ENCODE results near the gene SYTL2.
A peak's percentile ranks its signal among the peaks of the same experiment; 100 is the strongest.

The SYTL2 gene

DNA sequence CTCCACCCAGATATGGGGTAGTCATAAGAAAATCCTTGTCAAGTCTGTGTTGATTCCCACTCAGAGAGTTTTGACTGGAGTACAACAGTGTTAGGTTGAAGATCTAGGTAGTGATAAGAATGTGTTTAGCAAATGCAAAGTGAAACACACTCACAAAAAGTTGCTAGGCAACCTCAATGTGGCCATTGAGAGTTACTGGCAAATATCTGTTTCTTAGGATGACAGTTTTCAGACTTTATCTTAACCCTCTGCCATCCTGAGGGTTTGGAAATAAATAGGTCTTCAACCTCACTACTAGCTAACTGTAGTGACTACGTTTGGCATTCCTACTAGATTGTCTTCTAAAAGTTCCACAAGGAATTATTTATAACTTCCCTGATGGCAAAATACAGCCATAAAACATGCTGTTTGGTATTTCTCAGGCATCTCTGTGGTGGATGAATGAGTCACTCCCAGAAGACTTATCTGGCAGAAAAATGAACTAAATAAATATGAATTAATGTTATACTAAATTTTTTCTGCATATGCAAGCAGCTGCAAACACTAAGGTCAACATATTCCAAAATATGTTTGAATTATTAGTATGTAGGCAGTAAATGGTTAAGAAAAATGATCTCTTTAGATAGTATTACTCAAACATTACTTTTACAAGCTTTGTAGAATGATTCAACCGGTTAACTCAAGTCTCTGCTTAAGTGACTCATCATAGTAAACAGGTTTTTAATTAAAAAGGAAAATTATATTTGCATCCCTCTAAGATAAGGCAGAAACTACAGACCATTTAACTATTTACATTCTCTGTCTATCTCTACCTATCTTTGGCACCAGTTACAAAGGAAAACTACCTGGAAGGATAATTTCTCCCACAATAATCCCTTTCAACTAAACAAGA lies 17.1 kb upstream of the SYTL2 start:
- no peak for DNase-seq (ENCODE audit: low read depth in 2 of 2)

DNA sequence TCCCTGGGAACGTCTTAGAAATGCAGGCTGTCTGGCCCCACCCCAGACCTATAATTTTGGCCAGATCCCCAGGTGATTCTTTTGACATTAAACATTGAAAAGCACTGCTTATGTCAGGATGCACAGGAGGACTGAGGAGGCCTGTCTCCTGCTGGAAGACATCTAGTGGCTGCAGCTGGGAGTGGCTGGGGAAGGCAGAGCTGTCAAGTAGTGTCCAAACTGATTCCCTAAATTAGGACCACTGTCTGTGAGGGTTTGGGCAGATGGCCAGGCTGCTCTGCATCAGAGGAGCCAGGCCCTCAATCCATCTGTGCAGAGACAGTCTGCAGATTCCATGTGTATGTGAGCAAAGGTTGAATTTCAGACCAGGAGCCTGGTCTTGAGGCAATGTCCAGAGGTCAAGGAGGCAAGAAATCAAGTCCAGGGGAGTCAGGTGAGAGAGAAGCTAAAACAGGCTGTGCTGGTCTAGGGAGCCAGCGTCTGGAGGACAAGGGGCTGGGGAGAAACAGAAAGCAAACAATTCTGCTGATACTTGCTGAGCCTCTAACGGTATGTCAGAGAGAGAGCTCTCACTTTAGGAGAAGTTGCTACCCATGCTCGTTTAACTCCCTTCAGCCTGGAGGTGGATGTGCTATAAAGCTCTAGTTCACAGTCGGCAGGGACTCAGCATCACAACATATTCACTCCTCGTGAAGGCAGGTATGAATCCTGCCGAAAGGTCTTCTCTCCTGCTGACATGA lies 15.3 kb upstream of the SYTL2 start:
- no peak for DNase-seq (ENCODE audit: low read depth in 2 of 2)

DNA sequence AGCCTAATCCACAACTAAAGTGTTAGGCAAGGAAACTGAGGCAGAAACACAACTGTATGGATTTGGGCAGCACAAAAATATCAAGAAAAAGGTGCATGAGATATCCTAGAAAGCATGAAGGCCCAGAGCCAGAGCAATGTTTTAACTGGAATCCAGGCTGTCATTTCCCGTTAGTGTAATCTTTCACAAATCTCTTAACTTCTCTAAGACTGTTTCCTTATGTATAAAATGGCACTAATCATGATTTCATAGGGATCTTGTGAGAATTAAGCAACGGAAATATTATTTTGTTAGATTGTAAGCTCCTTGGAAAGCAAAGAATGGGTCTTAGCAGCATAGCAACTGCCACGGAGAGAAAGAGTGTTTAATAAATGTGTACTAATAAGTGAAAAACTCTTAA lies 14.7 kb upstream of the SYTL2 start:
- DNase-seq (ENCODE audit: low read depth in 2 of 2): no peak

DNA sequence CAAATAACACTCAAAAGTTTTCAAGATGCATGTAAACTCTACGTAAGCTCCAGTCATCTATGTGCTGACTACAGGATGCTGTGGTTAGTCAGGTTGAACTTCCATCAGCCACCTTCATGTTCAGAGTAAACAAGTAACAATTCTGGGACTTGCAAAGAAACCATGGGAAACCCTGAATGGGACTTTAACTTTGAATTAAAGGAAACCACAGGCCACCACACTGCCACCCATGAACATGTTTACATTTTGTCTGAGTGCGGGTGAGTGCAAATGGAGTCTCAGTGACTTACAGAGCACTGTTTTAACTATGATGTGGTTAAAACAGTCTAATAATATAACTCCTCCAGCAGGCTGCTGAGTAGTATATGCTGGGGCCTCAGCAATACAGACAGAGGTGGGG lies 12.9 kb upstream of the SYTL2 start:
- peak; percentile 29 to 37 for DNase-seq (ENCODE audit: low read depth in 2 of 2)

DNA sequence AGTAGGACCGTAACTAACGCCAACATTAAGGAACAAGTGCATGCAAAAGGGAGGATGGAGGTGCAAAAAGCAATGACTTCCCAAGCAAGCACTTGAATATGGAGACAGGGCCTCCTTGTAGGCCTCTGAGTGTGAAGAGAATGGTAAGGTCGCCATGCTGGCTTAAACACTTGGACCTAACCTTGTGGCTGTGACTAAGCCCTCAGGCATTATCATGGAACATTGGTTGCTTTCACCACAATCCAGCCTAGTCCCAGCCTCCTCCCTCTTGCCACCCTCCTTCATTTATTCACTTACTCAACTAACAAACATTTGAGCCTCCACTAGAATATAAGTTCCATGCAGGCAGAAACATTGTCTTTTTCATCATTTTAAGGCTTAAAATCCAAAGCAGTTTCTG lies 11.9 kb upstream of the SYTL2 start:
- DNase-seq (ENCODE audit: low read depth in 2 of 2): no peak

DNA sequence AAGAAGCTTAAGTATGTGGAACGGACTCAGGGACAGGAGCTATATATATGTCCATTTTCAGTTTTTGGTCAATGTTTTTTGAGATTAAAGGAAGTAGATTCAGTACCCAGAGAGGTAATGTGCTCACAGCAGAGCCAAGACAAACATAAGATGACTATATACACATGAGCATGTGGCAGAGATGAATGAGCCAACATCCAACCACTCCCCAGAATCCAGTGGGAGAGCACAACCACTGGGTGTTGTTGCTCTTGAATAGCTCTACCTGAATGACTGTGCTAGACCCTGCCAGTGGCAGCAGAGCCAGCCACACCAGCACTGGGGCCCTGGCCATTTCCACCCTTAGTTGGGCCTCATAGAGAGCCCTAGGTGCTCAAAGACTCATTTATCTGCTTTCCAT lies 10.7 kb upstream of the SYTL2 start:
- no peak for DNase-seq (ENCODE audit: low read depth in 2 of 2)

DNA sequence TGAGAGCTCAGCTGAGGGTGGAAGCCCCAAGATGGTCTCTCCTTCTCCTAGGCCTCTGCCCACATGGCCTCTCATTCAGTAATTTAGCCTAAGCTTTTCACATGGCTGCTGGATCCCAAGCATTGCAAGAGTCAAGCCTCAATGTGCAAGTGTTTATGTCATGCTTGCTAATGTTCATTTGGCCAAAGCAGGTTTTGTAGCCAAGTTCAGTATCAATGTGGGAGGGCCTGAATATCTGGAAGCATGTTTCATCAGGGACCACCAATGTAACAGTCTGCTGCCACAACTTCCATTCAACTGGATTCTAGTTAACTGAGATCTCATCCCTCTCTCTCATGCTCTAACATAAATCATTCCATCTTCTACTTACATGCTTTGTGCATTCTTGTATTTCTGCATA lies 8.5 kb upstream of the SYTL2 start:
- DNase-seq (ENCODE audit: low read depth in 2 of 2): no peak

DNA sequence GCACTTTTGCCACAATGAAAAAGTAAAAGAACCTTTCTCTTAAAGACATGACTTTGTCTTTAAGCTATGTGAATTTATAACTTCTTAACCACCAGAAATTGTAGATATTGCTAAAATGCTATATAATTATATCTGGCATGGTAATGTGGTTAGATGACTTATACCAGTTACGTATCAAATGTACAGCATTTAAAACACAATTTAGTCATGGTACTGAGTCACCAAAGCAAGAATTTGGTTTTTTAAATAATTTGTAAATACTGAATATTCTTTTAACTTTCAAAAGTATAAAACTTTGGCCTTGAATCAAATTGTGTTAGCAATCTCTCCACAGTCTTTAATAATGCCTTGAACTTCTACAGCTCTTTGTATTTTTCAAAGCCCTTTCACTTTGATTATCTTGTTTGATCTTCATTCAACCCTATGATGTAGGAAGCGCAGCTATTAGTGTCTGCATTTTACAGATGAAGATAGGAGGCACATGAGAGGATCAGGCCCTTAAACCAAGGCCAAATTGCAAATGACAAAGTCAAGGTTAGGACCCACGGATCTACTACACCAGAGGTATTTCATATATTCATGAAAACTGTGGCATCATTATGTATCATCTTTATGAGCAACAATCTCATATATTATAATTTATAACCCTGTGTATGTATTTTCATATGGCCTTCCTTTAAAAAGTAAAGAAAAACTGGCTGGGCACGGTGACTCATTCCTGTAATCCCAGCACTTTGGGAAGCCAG lies 4.4 kb upstream of the SYTL2 start:
- DNase-seq (ENCODE audit: low read depth in 2 of 2): no peak

DNA sequence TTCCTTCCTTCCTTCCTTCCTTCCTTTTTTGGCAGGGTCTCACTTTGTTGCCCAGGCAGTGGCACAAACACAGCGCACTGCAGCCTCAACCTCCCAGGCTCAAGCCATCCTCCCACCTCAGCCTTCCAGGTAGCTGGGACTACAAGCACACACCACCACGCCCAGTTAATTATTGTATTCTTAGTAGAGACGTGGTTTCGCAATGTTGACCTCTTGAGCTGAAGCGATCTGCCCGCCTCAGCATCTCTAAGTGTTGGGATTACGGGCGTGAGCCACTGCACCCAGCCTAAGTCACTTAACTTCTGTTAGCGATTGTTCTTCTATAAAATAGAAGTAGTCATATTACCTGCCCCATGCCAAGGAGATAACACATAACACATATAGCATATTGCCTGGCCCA lies 2.8 kb upstream of the SYTL2 start:
- no peak for DNase-seq (ENCODE audit: low read depth in 2 of 2)

DNA sequence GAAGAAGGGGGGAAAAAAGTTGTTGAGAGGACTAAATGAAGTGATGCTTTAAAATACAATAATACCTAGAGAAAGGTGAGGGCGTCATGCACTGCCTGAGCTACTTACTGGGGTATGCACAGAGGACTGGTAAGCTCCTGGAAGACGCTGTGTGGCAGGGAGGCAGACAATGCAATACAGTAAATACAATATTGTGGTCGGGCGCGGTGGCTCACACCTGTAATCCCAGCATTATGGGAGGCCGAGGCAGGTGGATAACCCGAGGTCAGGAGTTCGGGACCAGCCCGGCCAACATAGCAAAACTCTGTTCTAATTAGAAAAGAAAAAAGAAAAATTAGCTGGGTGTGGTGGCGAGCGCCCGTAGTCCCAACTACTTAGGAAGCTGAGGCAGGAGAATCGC lies 683 bp upstream of the SYTL2 start:
- no peak for DNase-seq (ENCODE audit: low read depth in 2 of 2)

DNA sequence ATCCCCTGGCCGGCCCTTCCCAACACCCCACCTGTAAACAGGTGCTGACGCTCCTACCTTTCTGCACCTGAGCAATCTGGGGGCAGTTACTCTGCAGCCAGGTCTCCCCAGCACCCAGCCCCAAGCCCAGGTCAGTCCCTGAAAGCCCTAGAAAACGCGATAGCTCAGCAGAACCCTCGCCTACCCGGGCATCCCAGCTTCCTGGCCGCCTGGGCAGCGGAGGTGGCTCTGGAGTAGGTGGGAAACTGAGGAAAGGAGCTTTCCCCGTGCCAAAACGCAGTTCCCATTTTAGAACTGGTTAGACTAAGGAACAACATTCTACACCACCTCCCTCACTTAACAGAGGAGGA lies 445 bp downstream of the SYTL2 start:
- no peak for DNase-seq (ENCODE audit: low read depth in 2 of 2)

DNA sequence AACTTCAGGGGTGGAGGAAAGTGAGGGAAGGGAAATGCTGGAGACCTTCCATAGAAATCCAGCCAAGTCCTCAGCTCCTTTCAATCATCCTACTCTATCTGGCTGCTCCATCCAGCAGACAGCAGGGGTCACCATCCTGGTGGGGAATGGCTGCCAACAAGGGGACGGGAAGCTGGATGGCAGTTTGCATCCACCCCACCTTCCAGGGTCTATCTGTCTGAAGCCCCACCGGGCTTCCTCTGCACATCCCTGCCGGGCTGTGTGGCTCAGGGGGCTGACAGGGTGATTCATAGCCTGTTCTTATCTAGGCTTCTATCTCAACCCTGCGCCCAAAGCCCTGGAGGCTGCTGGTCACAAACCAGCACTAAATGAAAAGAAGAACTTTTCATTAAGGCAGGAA lies 1.1 kb downstream of the SYTL2 start:
- no peak for DNase-seq (ENCODE audit: low read depth in 2 of 2)

DNA sequence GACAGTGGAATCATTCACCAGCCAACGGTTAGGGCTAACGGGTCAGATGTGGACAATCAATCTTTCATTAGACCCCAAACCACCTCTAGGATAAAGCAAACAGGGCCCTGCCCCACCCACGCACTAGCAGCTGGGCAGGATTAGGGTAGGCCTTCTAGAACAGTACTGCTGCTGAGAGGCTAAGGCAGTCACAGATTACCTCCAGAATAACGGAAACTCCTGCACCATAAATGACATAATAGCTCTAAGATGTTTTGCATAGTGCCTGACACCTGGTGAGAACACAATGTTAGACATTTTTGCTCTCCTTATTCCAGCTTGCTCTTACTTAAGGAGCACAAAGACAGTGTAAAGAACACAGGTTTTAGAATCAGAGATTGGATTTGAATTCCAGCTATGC lies 1.8 kb downstream of the SYTL2 start:
- DNase-seq (ENCODE audit: low read depth in 2 of 2): no peak

DNA sequence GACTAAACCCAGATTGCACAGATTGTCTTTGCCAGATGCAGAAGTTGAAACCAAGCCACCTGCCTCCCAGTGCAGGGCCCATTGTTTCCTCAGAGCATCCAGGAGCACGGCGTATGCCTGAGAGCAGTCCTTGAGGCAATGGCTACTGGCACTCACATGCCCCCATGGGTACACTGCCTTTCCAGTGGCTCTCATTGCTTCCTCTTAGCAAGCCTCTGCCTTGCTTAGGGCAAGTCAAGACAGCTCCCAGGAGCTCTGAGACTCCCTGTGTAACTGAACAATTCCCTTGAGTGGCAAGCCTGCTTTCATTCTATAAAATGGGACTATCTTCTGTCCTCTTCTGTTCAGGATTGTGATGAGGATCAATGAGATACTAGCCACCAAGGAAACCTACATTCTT lies 4.1 kb downstream of the SYTL2 start:
- DNase-seq (ENCODE audit: low read depth in 2 of 2): no peak

DNA sequence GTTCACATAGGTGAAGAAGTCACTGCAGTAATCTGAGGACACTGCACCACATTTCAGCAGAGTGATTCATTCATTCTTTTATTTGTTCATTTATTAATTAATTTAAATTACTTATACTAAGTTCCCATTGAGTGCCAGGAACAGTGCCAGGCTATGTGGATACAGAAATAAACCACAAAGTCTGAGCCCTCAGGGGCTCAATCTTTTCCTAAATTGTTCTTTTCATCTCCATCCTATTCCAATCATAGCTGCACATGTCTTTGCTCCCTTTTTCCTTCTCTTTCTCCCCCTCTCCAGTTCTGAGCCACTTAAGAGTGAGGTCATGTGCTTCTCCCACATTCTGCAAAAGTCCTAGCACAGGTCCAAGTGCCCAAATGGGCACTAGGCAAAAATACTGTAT lies 4.9 kb downstream of the SYTL2 start:
- no peak for DNase-seq (ENCODE audit: low read depth in 2 of 2)

DNA sequence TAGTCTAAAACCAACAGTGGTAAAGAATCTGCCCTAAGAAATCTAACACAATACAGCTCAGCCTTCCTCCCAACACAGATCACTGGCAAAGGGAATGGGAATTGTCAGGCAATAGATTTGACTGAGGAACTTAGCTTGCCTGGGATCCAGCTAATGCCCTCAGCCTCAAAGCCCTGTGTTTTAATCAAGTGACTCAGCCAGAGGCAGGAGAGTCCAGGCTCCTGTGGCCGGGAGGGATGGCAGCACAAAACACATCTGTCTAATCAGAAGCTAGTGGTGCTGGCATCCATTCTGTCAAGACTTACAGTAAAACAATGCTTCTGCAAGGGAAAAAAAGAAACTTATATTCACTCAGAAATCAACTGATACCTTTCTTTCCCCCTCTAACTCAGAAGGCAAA lies 5.6 kb downstream of the SYTL2 start:
- DNase-seq (ENCODE audit: low read depth in 2 of 2): no peak

DNA sequence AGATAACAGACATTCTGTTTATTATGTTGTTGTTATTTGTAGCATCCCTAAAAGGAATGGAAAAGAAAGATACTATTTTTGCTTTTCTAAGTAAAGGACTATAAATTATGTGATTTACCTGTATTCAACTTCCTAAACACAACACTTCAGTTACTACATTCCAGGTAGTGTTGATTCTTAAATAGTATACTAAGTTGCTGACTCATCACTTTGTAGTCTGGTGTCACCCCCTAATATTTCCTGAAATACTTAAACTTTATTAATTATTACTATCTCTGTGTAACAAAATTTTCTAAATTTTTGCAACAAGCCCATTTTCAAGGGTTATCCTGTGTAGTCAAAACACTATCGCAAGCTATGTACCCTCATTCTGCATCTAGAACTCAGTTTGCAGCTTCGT lies 7.0 kb downstream of the SYTL2 start:
- no peak for DNase-seq (ENCODE audit: low read depth in 2 of 2)

DNA sequence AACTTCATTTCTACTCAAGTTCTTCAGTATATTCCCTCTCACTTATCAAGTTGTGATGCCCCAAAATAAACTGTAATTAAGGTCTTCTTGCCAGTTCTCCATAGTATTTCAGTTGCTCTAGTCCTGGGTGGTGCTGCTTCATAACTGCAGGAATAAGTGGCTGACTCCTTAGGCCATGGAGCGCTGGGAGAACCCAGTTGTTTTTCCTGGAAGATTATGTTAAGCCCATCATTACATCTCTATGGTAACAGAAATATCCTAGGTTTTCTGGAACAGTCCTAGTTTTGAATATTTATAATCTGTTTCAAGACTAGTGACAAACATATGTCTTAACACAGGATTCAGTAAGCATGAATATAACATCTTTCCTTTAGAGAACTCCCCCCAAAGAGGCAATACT lies 7.6 kb downstream of the SYTL2 start:
- no peak for DNase-seq (ENCODE audit: low read depth in 2 of 2)

DNA sequence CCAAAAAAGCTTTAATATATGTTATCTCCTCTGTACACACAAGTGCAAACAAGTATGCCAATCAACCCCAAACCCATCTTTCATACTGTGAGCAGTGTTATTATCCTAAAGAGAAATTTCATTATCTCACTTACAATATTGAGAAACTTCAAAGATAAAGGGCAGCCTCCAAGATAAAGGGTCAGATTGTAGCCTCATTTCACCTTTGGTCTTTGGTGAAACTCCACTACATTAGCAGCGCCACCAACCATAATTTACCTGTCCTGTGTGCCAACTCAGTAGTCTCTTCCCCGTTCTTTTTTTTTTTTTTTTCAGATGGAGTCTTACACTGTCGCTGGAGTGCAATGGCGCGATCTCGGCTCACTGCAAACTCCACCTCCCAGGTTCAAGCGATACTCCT lies 9.4 kb downstream of the SYTL2 start:
- DNase-seq (ENCODE audit: low read depth in 2 of 2): no peak

DNA sequence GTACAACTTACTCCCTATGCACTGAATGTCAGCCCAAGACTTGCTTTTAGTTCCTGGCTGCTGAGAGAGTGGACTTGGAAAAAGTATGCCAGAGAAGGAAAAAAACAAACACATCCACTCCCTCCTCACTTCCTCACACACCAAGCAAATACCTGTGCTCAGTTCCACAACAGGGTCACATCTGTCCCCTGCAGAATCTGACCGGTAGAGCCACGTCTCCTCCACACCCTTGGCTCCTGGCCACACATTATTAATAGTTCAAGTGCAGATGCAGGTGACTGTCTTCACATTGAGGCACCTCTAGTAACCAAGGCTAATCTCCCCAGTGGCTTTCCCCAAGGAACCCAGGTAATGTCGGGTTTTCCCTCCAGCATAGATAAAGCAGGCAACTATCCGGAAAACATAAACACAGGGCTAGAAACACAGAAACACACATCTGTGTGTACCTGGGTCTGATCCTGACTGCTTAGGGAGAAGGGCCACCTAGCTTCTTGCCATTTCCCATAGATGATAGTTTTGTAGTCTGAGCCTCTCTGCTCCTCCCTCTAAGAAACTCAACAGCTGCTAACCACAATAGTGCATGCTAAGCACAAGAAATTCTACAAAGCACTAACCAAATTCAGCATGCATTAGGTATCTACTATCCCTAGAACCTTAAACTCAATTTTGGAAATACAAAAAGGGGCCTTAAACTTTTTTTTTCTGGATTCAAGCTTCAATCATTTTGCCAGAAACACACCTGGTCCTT lies 10.2 kb downstream of the SYTL2 start:
- DNase-seq (ENCODE audit: low read depth in 2 of 2): no peak

DNA sequence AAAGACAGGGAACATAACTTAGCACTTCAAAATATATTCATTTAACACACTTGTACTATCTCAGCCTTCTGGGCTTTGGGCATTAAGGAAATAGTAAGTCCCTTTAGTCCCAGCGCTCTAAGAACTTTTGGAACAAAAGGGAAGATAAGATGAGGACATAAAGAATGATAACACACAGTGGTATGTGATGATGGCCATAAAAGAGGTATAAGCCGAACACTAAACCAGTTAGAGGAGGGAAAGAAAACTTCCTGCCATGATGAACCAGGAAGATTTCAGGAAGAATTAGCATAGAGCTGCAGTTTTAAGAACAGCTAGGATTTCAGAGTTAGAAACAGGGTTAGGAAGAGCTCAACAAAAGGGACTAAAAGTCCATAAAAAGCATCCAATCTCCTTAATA lies 11.8 kb downstream of the SYTL2 start:
- no peak for DNase-seq (ENCODE audit: low read depth in 2 of 2)

DNA sequence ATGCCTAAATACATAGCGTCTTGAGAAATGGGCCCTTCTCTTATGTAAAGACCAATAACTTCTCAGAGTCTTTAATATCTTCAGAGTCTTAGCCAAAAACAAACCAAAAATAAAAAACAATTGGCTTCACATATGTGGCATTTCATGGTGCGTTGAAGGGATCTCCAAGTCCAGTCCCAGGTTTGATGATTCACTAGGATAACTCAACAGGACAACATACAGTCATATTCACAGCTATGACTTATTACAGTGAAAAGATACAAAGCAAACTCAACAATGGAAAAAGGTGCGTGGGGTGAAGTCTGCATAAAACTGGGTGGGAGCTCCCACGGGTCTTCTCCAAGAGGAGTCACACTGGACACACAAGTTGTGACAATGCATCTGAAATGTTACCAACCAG lies 12.6 kb downstream of the SYTL2 start:
- no peak for DNase-seq (ENCODE audit: low read depth in 2 of 2)

Data from stimulated activated CD8-positive, alpha-beta memory T cell treated with anti-CD3 and anti-CD28 coated beads, Interleukin-7, amount 100 ng/mL, for 1 hour (primary cell).